ENCODE measurements around the gene KPNA5. TPM values are rescaled to one million over a fixed set of nuclear protein-coding genes. Genes with fewer than 3 reads are reported as not detected.

Gene KPNA5
- polyA plus RNA-seq, 2 donors: 1.1 to 1.2 TPM

- H3K36me3 ChIP-seq (ENCODE audit: control insufficient read depth in 2 of 2, insufficient read depth in 2 of 2, low read length in 1 of 2): no peaks in the 10 kb centered on the region
- no peaks in the 10 kb centered on the region for H3K9me3 ChIP-seq (ENCODE audit: control insufficient read depth in 2 of 2, insufficient read depth in 1 of 2, low read depth in 1 of 2, low read length in 1 of 2)
- H3K4me1 ChIP-seq (ENCODE audit: control insufficient read depth in 2 of 2, insufficient read depth in 2 of 2, low read length in 1 of 2): peaks cover 3 to 11% of the 10 kb centered on the region in 2 donors
- WGBS, 2 donors: 66 to 67% methylated on average over 5 of the region's 5 CpGs
- no peak overlapping the region for H3K4me3 ChIP-seq (ENCODE audit: low read depth in 1 of 2, low read length in 2 of 2)
- H3K27ac ChIP-seq (ENCODE audit: low read depth in 2 of 2, low read length in 1 of 2): no peak overlapping the region
- H3K27me3 ChIP-seq (ENCODE audit: control insufficient read depth in 1 of 2, insufficient read depth in 2 of 2, low read length in 2 of 2): peaks cover 6 to 7% of the 10 kb centered on the region in 2 donors
Observed at GRCh38 chr6:116766506-116767176, 85.6 kb downstream of the KPNA5 start.

GRCh38 chr6:116767715-116768114 is 86.7 kb downstream of the KPNA5 start:
- Histone ChIP-seq H3K36me3 (ENCODE audit: control insufficient read depth in 2 of 2, insufficient read depth in 2 of 2, low read length in 1 of 2) (no peaks in the 10 kb centered on the region), H3K27me3 (ENCODE audit: control insufficient read depth in 1 of 2, insufficient read depth in 2 of 2, low read length in 2 of 2) (peaks cover 6 to 7% of the 10 kb centered on the region in 2 donors)
- 56 to 62% methylated on average over 2 of the region's 2 CpGs for WGBS, 2 donors

GRCh38 chr6:116772450-116772849 is 91.4 kb downstream of the KPNA5 start:
- Histone ChIP-seq H3K27ac (ENCODE audit: low read depth in 2 of 2, low read length in 1 of 2) (no peak overlapping the region), H3K27me3 (ENCODE audit: control insufficient read depth in 1 of 2, insufficient read depth in 2 of 2, low read length in 2 of 2) (no peaks in the 10 kb centered on the region), H3K4me1 (ENCODE audit: control insufficient read depth in 2 of 2, insufficient read depth in 2 of 2, low read length in 1 of 2) (no peaks in the 10 kb centered on the region), H3K9me3 (ENCODE audit: control insufficient read depth in 2 of 2, insufficient read depth in 1 of 2, low read depth in 1 of 2, low read length in 1 of 2) (no peaks in the 10 kb centered on the region), H3K4me3 (ENCODE audit: low read depth in 1 of 2, low read length in 2 of 2) (no peak overlapping the region), H3K36me3 (ENCODE audit: control insufficient read depth in 2 of 2, insufficient read depth in 2 of 2, low read length in 1 of 2) (no peaks in the 10 kb centered on the region)
- WGBS, 2 donors: 78 to 79% methylated on average over 1 of the region's 1 CpG

More at GRCh38 chr6:116767715-116768114, 86.7 kb downstream of the KPNA5 start:
- H3K4me1 ChIP-seq (ENCODE audit: control insufficient read depth in 2 of 2, insufficient read depth in 2 of 2, low read length in 1 of 2): peaks cover 3 to 11% of the 10 kb centered on the region in 2 donors
- no peak overlapping the region for H3K4me3 ChIP-seq (ENCODE audit: low read depth in 1 of 2, low read length in 2 of 2)
- H3K9me3 ChIP-seq (ENCODE audit: control insufficient read depth in 2 of 2, insufficient read depth in 1 of 2, low read depth in 1 of 2, low read length in 1 of 2): no peaks in the 10 kb centered on the region
- H3K27ac ChIP-seq (ENCODE audit: low read depth in 2 of 2, low read length in 1 of 2): no peak overlapping the region

- H3K4me1 ChIP-seq (ENCODE audit: control insufficient read depth in 2 of 2, insufficient read depth in 2 of 2, low read length in 1 of 2): no peaks in the 10 kb centered on the region
- H3K27me3 ChIP-seq (ENCODE audit: control insufficient read depth in 1 of 2, insufficient read depth in 2 of 2, low read length in 2 of 2): no peaks in the 10 kb centered on the region
- H3K36me3 ChIP-seq (ENCODE audit: control insufficient read depth in 2 of 2, insufficient read depth in 2 of 2, low read length in 1 of 2): no peaks in the 10 kb centered on the region
- no peak overlapping the region for H3K27ac ChIP-seq (ENCODE audit: low read depth in 2 of 2, low read length in 1 of 2)
- 70 to 74% methylated on average over 1 of the region's 1 CpG for WGBS, 2 donors
- no peak overlapping the region for H3K4me3 ChIP-seq (ENCODE audit: low read depth in 1 of 2, low read length in 2 of 2)
- H3K9me3 ChIP-seq (ENCODE audit: control insufficient read depth in 2 of 2, insufficient read depth in 1 of 2, low read depth in 1 of 2, low read length in 1 of 2): no peaks in the 10 kb centered on the region
Observed at GRCh38 chr6:116773886-116774285, 92.9 kb downstream of the KPNA5 start.

GRCh38 chr6:116779573-116780164 is 98.7 kb downstream of the KPNA5 start:
- Histone ChIP-seq H3K27ac (ENCODE audit: low read depth in 2 of 2, low read length in 1 of 2) (no peak overlapping the region), H3K4me1 (ENCODE audit: control insufficient read depth in 2 of 2, insufficient read depth in 2 of 2, low read length in 1 of 2) (no peaks in the 10 kb centered on the region), H3K4me3 (ENCODE audit: low read depth in 1 of 2, low read length in 2 of 2) (no peak overlapping the region), H3K36me3 (ENCODE audit: control insufficient read depth in 2 of 2, insufficient read depth in 2 of 2, low read length in 1 of 2) (no peaks in the 10 kb centered on the region), H3K27me3 (ENCODE audit: control insufficient read depth in 1 of 2, insufficient read depth in 2 of 2, low read length in 2 of 2) (no peaks in the 10 kb centered on the region), H3K9me3 (ENCODE audit: control insufficient read depth in 2 of 2, insufficient read depth in 1 of 2, low read depth in 1 of 2, low read length in 1 of 2) (no peaks in the 10 kb centered on the region)
- WGBS, 2 donors: 29 to 34% methylated on average over 13 of the region's 13 CpGs

GRCh38 chr6:116783852-116784251 is 102.8 kb downstream of the KPNA5 start:
- 59 to 64% methylated on average over 5 of the region's 5 CpGs for WGBS, 2 donors
- no peaks in the 10 kb centered on the region for H3K27me3 ChIP-seq (ENCODE audit: control insufficient read depth in 1 of 2, insufficient read depth in 2 of 2, low read length in 2 of 2)
- H3K9me3 ChIP-seq (ENCODE audit: control insufficient read depth in 2 of 2, insufficient read depth in 1 of 2, low read depth in 1 of 2, low read length in 1 of 2): no peaks in the 10 kb centered on the region
- no peaks in the 10 kb centered on the region for H3K4me1 ChIP-seq (ENCODE audit: control insufficient read depth in 2 of 2, insufficient read depth in 2 of 2, low read length in 1 of 2)
- no peaks in the 10 kb centered on the region for H3K36me3 ChIP-seq (ENCODE audit: control insufficient read depth in 2 of 2, insufficient read depth in 2 of 2, low read length in 1 of 2)
- H3K4me3 ChIP-seq (ENCODE audit: low read depth in 1 of 2, low read length in 2 of 2): no peak overlapping the region
- H3K27ac ChIP-seq (ENCODE audit: low read depth in 2 of 2, low read length in 1 of 2): no peak overlapping the region

Other genes starting within 250 kb of the KPNA5 start
- gene CALHM6, start 219.8 kb upstream of the KPNA5 start, polyA plus RNA-seq: 1 to 10 TPM; 2.9 to 3.4 TPM
- gene CALHM5, start 169.6 kb upstream of the KPNA5 start, polyA plus RNA-seq: under 1 TPM; 0.12 to 0.21 TPM
- gene TRAPPC3L, start 135.5 kb upstream of the KPNA5 start, polyA plus RNA-seq: under 1 TPM in 1 of 2 donors, not detected in 1; 0.01 TPM
- gene CALHM4, start 127.5 kb upstream of the KPNA5 start, polyA plus RNA-seq: not detected
- gene RWDD1, start 109.7 kb upstream of the KPNA5 start, polyA plus RNA-seq: 10 to 100 TPM; 32.5 to 45.3 TPM
- under 1 TPM; 0.07 to 0.08 TPM for gene RSPH4A, start 64.7 kb upstream of the KPNA5 start, polyA plus RNA-seq
- gene ZUP1, start 12.4 kb upstream of the KPNA5 start, polyA plus RNA-seq: 10 to 100 TPM in 1 of 2 donors, 1 to 10 TPM in 1; 6.9 to 12.7 TPM
- gene FAM162B, start 84.5 kb downstream of the KPNA5 start, polyA plus RNA-seq: 1 to 10 TPM in 1 of 2 donors, under 1 TPM in 1; 0.71 to 1.6 TPM
- gene GPRC6A, start 147.9 kb downstream of the KPNA5 start, polyA plus RNA-seq: not detected
- under 1 TPM in 1 of 2 donors, not detected in 1; 0.01 TPM for gene RFX6, start 196.0 kb downstream of the KPNA5 start, polyA plus RNA-seq

All from esophagus (tissue), 2 donors.